HuH-7 (cell line): Measurements from ENCODE around the gene LRRFIP1.
A peak's percentile ranks its signal among the peaks of the same experiment; 100 is the strongest.
"Not testable (repeated sequence)": the region's sequence is repeated elsewhere in the genome, so short reads cannot be mapped to it uniquely, and the experiment has no call there.

Experiments
- DNase-seq: peaks from one replicate; pipeline ENCODE4 v3.0.0; 2011; ENCODE audit warnings: low spot score

Gene LRRFIP1

GRCh38 chr2:237596520-237597195, 30.7 kb upstream of the LRRFIP1 start:
- DNase-seq, result no peak

GRCh38 chr2:237597196-237598145, 29.9 kb upstream of the LRRFIP1 start:
- no peak for DNase-seq

GRCh38 chr2:237598468-237599208, 28.7 kb upstream of the LRRFIP1 start:
- DNase-seq, result no peak

GRCh38 chr2:237599465-237600110, 27.8 kb upstream of the LRRFIP1 start:
- no peak for DNase-seq

GRCh38 chr2:237600205-237600846, 27.1 kb upstream of the LRRFIP1 start:
- DNase-seq, result no peak

- DNase-seq, result peak; percentile 65
Measured at GRCh38 chr2:237601453-237602116, 25.8 kb upstream of the LRRFIP1 start.

- no peak for DNase-seq
Measured at GRCh38 chr2:237602409-237602808, 25.0 kb upstream of the LRRFIP1 start.

- no peak for DNase-seq
Measured at GRCh38 chr2:237603049-237603717, 24.2 kb upstream of the LRRFIP1 start.

- no peak for DNase-seq
Measured at GRCh38 chr2:237603718-237604362, 23.5 kb upstream of the LRRFIP1 start.

GRCh38 chr2:237604391-237604790, 23.0 kb upstream of the LRRFIP1 start:
- no peak for DNase-seq

GRCh38 chr2:237604960-237605359, 22.4 kb upstream of the LRRFIP1 start:
- DNase-seq, result no peak

- DNase-seq, result not testable (repeated sequence)
Measured at GRCh38 chr2:237606522-237606921, 20.9 kb upstream of the LRRFIP1 start.

GRCh38 chr2:237612527-237613357, 14.6 kb upstream of the LRRFIP1 start:
- no peak for DNase-seq

- no peak for DNase-seq
Measured at GRCh38 chr2:237613679-237614078, 13.7 kb upstream of the LRRFIP1 start.

- DNase-seq, result peak; percentile 50
Measured at GRCh38 chr2:237614151-237614720, 13.2 kb upstream of the LRRFIP1 start.

- DNase-seq, result no peak
Measured at GRCh38 chr2:237615631-237616249, 11.6 kb upstream of the LRRFIP1 start.

GRCh38 chr2:237616373-237616733, 11.0 kb upstream of the LRRFIP1 start:
- DNase-seq, result no peak
